ENCODE measurements around the gene COL8A1. TPM values are rescaled to one million over a fixed set of nuclear protein-coding genes. Genes with fewer than 3 reads are reported as not detected.
A peak's percentile ranks its signal among the peaks of the same experiment; 100 is the strongest.

COL8A1 gene
- total RNA-seq, 1 donor from 2014 or later: 263 TPM

GRCh38 chr3:99640214-99640851, 1.9 kb downstream of the COL8A1 start:
- peak; percentile 44 for DNase-seq

GRCh38 chr3:99641480-99641879, 3.1 kb downstream of the COL8A1 start:
- DNase-seq: no peak

- no peak for DNase-seq
Observed at GRCh38 chr3:99641982-99642381, 3.6 kb downstream of the COL8A1 start.

- DNase-seq: no peak
Observed at GRCh38 chr3:99644017-99644416, 5.6 kb downstream of the COL8A1 start.

GRCh38 chr3:99644746-99645145, 6.4 kb downstream of the COL8A1 start:
- DNase-seq: no peak

- peak; percentile 75 for DNase-seq
Observed at GRCh38 chr3:99645277-99646106, 7.1 kb downstream of the COL8A1 start.

- DNase-seq: no peak
Observed at GRCh38 chr3:99646107-99646435, 7.7 kb downstream of the COL8A1 start.

- peak; percentile 63 for DNase-seq
Observed at GRCh38 chr3:99647081-99647480, 8.7 kb downstream of the COL8A1 start.

GRCh38 chr3:99648101-99648500, 9.7 kb downstream of the COL8A1 start:
- DNase-seq: peak; percentile 73

GRCh38 chr3:99648516-99648915, 10.1 kb downstream of the COL8A1 start:
- DNase-seq: no peak

- peak; percentile 82 for DNase-seq
Observed at GRCh38 chr3:99651531-99651930, 13.1 kb downstream of the COL8A1 start.

- DNase-seq: no peak
Observed at GRCh38 chr3:99656624-99657023, 18.2 kb downstream of the COL8A1 start.

- DNase-seq: no peak
Observed at GRCh38 chr3:99658274-99658673, 19.9 kb downstream of the COL8A1 start.

- peak; percentile 93 for DNase-seq
Observed at GRCh38 chr3:99659032-99659431, 20.6 kb downstream of the COL8A1 start.

GRCh38 chr3:99659951-99660350, 21.6 kb downstream of the COL8A1 start:
- DNase-seq: peak; percentile 91

GRCh38 chr3:99662838-99663570, 24.6 kb downstream of the COL8A1 start:
- DNase-seq: no peak

- peak; percentile 55 for DNase-seq
Observed at GRCh38 chr3:99663977-99664376, 25.6 kb downstream of the COL8A1 start.

- no peak for DNase-seq
Observed at GRCh38 chr3:99665017-99665416, 26.6 kb downstream of the COL8A1 start.

GRCh38 chr3:99666201-99666600, 27.8 kb downstream of the COL8A1 start:
- no peak for DNase-seq

- no peak for DNase-seq
Observed at GRCh38 chr3:99668044-99668443, 29.6 kb downstream of the COL8A1 start.

- DNase-seq: peak; percentile 50
Observed at GRCh38 chr3:99669879-99670555, 31.6 kb downstream of the COL8A1 start.

- no peak for DNase-seq
Observed at GRCh38 chr3:99670556-99670950, 32.2 kb downstream of the COL8A1 start.

Data from dermis blood vessel endothelial cell (primary cell).